Sigmoid colon (tissue), 7 donors: ENCODE measurements around the gene KCNB1. TPM values are rescaled to one million over a fixed set of nuclear protein-coding genes. Genes with fewer than 3 reads are reported as not detected.

Experiments used
- DNase-seq: peaks from one replicate; pipeline ENCODE4 v3.0.0-alpha.2; 2019
- H3K27ac ChIP-seq, 4 donors: fragments of 200-600 bp; sonication (generic); one replicate each; pipeline ENCODE4 v1.5.1; 2016 to 2019; ENCODE audit warnings: mild to moderate bottlenecking in 1 of 4
- H3K27me3 ChIP-seq, 3 donors: fragments of 200-600 bp; sonication (generic); one replicate each; pipeline ENCODE4 v1.5.1; 2019; ENCODE audit warnings: mild to moderate bottlenecking in 1 of 3
- H3K36me3 ChIP-seq, 4 donors: fragments of 200-600 bp; sonication (generic); one replicate each; pipeline ENCODE4 v1.5.1; 2016 to 2019
- H3K4me1 ChIP-seq, 4 donors: fragments of 200-600 bp; sonication (generic); one replicate each; pipeline ENCODE4 v1.5.1; 2017 to 2019
- H3K4me3 ChIP-seq, 4 donors: fragments of 200-600 bp; sonication (generic); one replicate each; pipeline ENCODE4 v1.5.1; 2017 to 2019; ENCODE audit warnings: mild to moderate bottlenecking in 2 of 4, moderate library complexity in 1 of 4
- H3K9me3 ChIP-seq, 4 donors: fragments of 200-600 bp in 3 of 4; sonication (generic) in 3 of 4; one replicate each; pipeline versions ENCODE4 v1.5.1 to v1.6.1; 2013 to 2019
- CTCF ChIP-seq, 4 experiments: fragments of 450-650 bp in 3 of 4; fragments of 200-600 bp in 1 of 4; IDR thresholded peaks; one replicate each; pipeline ENCODE4 v1.5.1; 2016 to 2019; ENCODE audit warnings: antibody characterized with exemption in 4 of 4, mild to moderate bottlenecking in 3 of 4, moderate library complexity in 2 of 4
- EP300 ChIP-seq, 4 donors: sonication (generic); formaldehyde crosslinking; IDR thresholded peaks; one replicate each; pipeline ENCODE4 v1.6.1; 2017; ENCODE audit warnings: antibody characterized with exemption in 4 of 4
- POLR2A ChIP-seq, 2 donors: fragments of 450-650 bp; IDR thresholded peaks; one replicate each; pipeline ENCODE4 v1.6.1; 2016; ENCODE audit warnings: antibody characterized with exemption in 2 of 2, mild to moderate bottlenecking in 2 of 2, moderate library complexity in 2 of 2
- POLR2AphosphoS5 ChIP-seq, 4 donors: sonication (generic); formaldehyde crosslinking; IDR thresholded peaks; one replicate each; pipeline ENCODE4 v1.6.1; 2017; ENCODE audit warnings: antibody characterized with exemption in 4 of 4
- WGBS, 2 donors: extraction: QIAGEN DNeasy Blood & Tissue Kit; methylation state at CpG; one replicate each; pipeline ENCODE4 v1.1.7; 2013; 5-methylcytosine and 5-hydroxymethylcytosine counted together
- intact Hi-C: fragments of 100-400 bp; cut with DNase I; formaldehyde crosslinking; loops from one replicate; pipeline ENCODE4 v1.15.1; 2023
- polyA plus RNA-seq, 3 donors: library from polyadenylated mRNA; stranded (reverse); fragments of 200-250 nt; gene quantifications; one replicate each; pipeline ENCODE4 v1.2.3, GENCODE V29; 2013
- total RNA-seq, 4 donors: library from RNA; depleted of rRNA; stranded (reverse); fragments of >200 nt; gene quantifications; one replicate each; pipeline ENCODE4 v1.1.0, GENCODE V29; 2016
- donor health status: healthy with polysubstance abuse.
- donor health status: Bipolar disorder and iron deficiency.
- donor health status: healthy.

KCNB1 gene
- total and polyA plus RNA-seq, 7 donors = under 0.01 to 20.6 (median 14.6) TPM; not detected in 1

- H3K9me3 ChIP-seq = no peaks in the 10 kb centered on the region
- no peak overlapping the region for H3K27ac ChIP-seq
- peaks cover 0 to 35% (median 31%) of the 10 kb centered on the region in 4 donors for H3K4me1 ChIP-seq
- intact Hi-C loops = no loop called here
- TF ChIP-seq POLR2A (IDR thresholded peaks at IDR 0.05) (no peak), CTCF (IDR thresholded peaks at IDR 0.05) (no peak)
- H3K27me3 ChIP-seq = peaks cover 0 to 3% (median 0%) of the 10 kb centered on the region in 3 donors
- DNase-seq = no peak
- peaks cover 0 to 7% (median 0%) of the 10 kb centered on the region in 4 donors for H3K36me3 ChIP-seq
- no peak overlapping the region for H3K4me3 ChIP-seq
These were observed 3.6 kb upstream of the KCNB1 start for GRCh38 chr20:49486064-49486463.

GRCh38 chr20:49485563-49485962, 3.1 kb upstream of the KCNB1 start:
- Histone ChIP-seq H3K4me3 (no peak overlapping the region), H3K27ac (no peak overlapping the region), H3K9me3 (no peaks in the 10 kb centered on the region), H3K4me1 (peaks cover 0 to 40% (median 36%) of the 10 kb centered on the region in 4 donors), H3K36me3 (peaks cover 0 to 7% (median 0%) of the 10 kb centered on the region in 4 donors), H3K27me3 (peaks cover 0 to 3% (median 0%) of the 10 kb centered on the region in 3 donors)
- no peak for DNase-seq
- intact Hi-C loops = loop anchor here (2.0 kb wide), 2 partner anchors 49 to 101 kb away; no protein-coding TSS in a partner anchor
- 64 to 84% methylated on average over 1 of the region's 1 CpG for WGBS, 2 donors
- TF ChIP-seq POLR2AphosphoS5 (IDR thresholded peaks at IDR 0.05) = no peak
- TF ChIP-seq CTCF (IDR thresholded peaks at IDR 0.05) = no peak
- no peak for TF ChIP-seq EP300 (IDR thresholded peaks at IDR 0.05)
- no peak for TF ChIP-seq POLR2A (IDR thresholded peaks at IDR 0.05)

- Histone ChIP-seq H3K4me1 (peaks cover 0 to 51% (median 46%) of the 10 kb centered on the region in 4 donors), H3K36me3 (peaks cover 0 to 7% (median 2%) of the 10 kb centered on the region in 4 donors), H3K4me3 (peak overlapping the region; percentile 32 to 79 (median 73)), H3K27ac (peak overlapping the region; percentile 46 to 87 (median 86)), H3K9me3 (no peaks in the 10 kb centered on the region), H3K27me3 (peaks cover 0 to 3% (median 0%) of the 10 kb centered on the region in 3 donors)
- WGBS, 2 donors = 1% methylated on average over 61 of the region's 61 CpGs
- intact Hi-C loops = loop anchor here (1.0 to 2.0 kb wide), 3 partner anchors 50 to 150 kb away; no protein-coding TSS in a partner anchor
- TF ChIP-seq POLR2AphosphoS5 (IDR thresholded peaks at IDR 0.05) (peak in 3 of 4 donors; percentile 44 to 67 (median 49)), POLR2A (IDR thresholded peaks at IDR 0.05) (no peak), EP300 (IDR thresholded peaks at IDR 0.05) (peak in 1 of 4 donors; percentile 20), CTCF (IDR thresholded peaks at IDR 0.05) (peak; percentile 75 to 90 (median 80))
- DNase-seq = peak; percentile 92
These were observed 2.0 kb upstream of the KCNB1 start for GRCh38 chr20:49484180-49485140.

GRCh38 chr20:49483696-49484123, 1.2 kb upstream of the KCNB1 start:
- Histone ChIP-seq H3K4me3 (peak overlapping the region; percentile 60 to 79 (median 73)), H3K9me3 (no peaks in the 10 kb centered on the region), H3K27ac (peak overlapping the region; percentile 80 to 87 (median 86)), H3K36me3 (peaks cover 0 to 7% (median 2%) of the 10 kb centered on the region in 4 donors), H3K27me3 (peaks cover 0 to 3% (median 0%) of the 10 kb centered on the region in 3 donors), H3K4me1 (peaks cover 0 to 56% (median 50%) of the 10 kb centered on the region in 4 donors)
- 3 to 5% methylated on average over 44 of the region's 44 CpGs for WGBS, 2 donors
- DNase-seq = no peak
- intact Hi-C loops = loop anchor here (1.0 to 2.0 kb wide), 5 partner anchors 37 to 149 kb away; no protein-coding TSS in a partner anchor
- no peak for TF ChIP-seq EP300 (IDR thresholded peaks at IDR 0.05)
- TF ChIP-seq CTCF (IDR thresholded peaks at IDR 0.05) = no peak
- no peak for TF ChIP-seq POLR2AphosphoS5 (IDR thresholded peaks at IDR 0.05)
- no peak for TF ChIP-seq POLR2A (IDR thresholded peaks at IDR 0.05)
